ENCODE results near the gene ANKRD40.
"Not testable (repeated sequence)": the region's sequence is repeated elsewhere in the genome, so short reads cannot be mapped to it uniquely, and the experiment has no call there.

The ANKRD40 gene, protein sequence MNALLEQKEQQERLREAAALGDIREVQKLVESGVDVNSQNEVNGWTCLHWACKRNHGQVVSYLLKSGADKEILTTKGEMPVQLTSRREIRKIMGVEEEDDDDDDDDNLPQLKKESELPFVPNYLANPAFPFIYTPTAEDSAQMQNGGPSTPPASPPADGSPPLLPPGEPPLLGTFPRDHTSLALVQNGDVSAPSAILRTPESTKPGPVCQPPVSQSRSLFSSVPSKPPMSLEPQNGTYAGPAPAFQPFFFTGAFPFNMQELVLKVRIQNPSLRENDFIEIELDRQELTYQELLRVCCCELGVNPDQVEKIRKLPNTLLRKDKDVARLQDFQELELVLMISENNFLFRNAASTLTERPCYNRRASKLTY

DNA sequence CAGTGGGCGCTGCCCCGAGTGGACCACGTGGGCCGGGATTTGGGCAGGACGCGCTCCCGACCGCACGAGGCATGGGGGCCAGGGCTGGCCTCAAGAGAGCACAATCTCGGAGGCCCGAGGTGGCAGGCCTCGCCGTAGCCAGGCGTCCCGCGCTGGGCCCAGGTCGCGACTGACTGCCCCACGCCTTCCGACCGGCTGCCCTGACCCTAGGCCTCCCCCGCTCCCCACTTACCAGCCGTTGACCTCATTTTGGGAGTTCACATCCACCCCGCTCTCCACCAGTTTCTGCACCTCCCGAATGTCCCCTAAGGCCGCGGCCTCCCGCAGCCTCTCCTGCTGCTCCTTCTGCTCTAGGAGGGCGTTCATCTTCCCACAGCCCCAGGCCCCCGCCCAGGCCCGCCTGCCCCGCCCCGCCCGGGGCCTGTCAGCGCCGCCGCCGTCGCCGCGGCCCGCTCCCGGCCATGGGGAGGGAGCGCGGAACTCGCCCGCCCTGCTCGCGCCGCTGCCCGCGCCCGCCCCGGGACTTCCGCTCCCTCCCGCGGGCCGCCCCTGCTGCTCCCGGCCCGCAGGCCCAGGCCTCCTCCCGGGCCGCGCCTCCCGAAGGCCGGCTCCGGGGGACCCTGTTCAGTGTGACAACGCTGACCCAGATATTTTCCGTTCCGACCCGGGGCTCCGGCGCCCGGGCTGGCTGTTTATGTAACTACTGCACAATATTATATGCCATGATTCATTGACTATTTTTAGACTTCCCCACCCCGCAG is at the start of gene ANKRD40:
Gene ANKRD40, minus strand, starts transcription at position 626 of the 761 bp plus-strand sequence. Its CDS starts 260 bp downstream, at position 366.
- DNase-seq (ENCODE audit: low read depth), result peak; percentile 96

DNA sequence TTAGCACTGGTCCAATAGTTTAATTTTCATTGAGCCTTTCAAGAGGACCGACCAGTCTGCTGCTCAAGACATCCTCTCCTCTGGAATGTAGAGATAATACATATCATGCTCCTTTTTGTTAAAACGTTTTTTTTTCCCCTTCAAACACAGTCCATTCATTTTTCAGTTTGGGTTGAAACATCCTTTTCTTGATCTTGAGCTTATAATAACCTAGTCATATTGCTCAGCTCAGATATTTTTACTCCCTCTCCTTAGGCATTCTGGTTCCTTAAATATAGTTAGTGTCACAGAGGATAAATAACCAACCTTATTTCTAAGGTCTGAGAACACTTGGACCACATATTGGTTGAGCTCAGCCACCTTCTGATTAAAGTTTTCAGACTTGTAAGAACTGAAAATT is 46.8 kb upstream of the ANKRD40 start:
- DNase-seq (ENCODE audit: low read depth), result no peak

DNA sequence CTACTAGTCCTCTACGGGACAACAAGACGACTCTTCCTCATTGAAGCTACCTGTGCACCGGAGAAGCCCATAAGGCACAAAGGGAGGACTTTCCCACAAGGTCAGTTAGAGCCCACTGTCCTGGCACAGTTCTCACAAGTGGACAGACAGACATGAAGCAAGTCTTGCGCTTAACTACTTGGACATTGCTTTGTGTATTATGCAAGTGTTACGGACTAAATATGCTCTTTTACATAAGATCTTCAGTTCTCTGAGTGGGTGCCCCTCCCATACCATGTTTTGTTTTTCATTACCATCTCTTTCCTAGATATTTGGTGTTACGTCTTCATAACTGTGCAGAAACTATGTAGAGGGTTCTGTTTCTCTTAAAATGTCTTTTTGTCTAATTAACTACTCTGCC is 41.5 kb upstream of the ANKRD40 start:
- DNase-seq (ENCODE audit: low read depth), result no peak

DNA sequence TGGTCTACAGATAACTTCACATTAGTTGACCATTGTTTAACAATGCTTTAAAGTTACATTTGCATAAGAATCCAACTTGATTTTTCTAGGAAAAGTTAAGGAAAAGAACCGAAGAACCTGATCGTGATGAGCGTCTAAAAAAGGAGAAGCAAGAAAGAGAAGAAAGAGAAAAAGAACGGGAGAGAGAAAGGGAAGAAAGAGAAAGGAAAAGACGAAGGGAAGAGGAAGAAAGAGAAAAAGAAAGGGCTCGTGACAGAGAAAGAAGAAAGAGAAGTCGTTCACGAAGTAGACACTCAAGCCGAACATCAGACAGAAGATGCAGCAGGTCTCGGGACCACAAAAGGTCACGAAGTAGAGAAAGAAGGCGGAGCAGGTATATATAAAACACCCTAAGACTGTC is 37.9 kb upstream of the ANKRD40 start:
- no peak for DNase-seq (ENCODE audit: low read depth)

DNA sequence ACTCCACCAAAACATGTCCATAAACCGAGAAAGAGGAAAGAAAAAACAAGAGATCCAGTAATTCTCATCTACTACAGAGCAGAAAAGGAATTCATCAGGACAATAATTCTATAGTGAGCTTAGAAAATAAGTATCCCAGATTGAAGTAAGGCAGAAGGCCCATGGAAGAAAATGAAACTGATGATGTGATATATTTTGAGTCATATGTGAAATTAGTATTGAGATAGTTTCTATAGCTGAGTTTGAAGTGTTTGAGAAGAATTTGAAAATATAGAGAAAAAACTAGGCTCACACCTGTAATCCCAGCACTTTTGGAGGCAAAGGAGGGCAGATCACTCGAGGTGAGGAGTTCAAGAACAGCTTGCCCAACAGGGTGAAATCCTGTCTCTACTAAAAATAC is 31.4 kb upstream of the ANKRD40 start:
- DNase-seq (ENCODE audit: low read depth), result no peak

DNA sequence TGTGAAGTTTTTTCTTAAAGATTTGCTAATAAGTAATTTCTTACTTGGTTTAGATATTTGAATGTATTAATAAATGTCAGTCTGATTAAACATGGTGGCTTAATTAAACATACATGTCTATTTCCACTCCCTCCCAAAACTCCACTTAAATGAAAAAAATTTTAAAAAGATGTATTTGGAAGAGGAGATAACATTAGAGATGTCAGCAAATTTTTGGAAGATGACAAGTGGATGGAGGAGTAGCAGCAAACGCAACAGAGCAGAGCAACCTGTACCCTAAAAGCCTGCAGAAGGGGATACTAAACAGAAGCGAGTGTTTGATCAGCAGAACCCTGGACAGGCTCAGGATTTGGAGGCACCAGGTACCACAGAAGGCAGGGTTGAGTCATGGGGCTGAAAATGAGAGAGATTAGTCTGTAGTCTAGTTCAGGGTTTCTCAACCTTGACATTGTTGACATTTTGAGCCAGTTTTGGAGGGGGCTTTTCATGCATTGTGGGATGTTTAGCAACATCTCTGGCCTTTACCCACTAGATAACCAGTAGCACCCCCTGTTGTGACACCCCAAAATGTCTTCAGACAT is 29.5 kb upstream of the ANKRD40 start:
- no peak for DNase-seq (ENCODE audit: low read depth)

DNA sequence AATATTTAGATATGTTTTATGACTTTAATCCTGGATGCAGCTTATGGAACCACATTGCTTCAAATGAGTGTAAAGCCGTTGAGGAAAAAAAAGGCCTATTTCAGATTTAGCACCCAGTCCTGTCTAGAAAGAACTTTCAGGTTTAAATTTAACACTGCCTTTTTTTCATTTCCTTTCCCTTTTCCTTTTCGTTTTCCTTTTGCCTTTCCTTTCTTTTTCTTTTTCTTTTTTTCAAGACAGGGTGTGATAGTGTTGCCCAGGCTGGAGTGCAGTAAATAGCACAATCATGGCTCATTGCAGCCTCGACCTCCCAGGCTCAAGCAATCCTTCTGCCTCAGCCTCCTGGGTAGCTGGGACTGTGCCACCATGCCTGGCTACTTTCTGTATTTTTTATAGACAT is 27.6 kb upstream of the ANKRD40 start:
- no peak for DNase-seq (ENCODE audit: low read depth)

DNA sequence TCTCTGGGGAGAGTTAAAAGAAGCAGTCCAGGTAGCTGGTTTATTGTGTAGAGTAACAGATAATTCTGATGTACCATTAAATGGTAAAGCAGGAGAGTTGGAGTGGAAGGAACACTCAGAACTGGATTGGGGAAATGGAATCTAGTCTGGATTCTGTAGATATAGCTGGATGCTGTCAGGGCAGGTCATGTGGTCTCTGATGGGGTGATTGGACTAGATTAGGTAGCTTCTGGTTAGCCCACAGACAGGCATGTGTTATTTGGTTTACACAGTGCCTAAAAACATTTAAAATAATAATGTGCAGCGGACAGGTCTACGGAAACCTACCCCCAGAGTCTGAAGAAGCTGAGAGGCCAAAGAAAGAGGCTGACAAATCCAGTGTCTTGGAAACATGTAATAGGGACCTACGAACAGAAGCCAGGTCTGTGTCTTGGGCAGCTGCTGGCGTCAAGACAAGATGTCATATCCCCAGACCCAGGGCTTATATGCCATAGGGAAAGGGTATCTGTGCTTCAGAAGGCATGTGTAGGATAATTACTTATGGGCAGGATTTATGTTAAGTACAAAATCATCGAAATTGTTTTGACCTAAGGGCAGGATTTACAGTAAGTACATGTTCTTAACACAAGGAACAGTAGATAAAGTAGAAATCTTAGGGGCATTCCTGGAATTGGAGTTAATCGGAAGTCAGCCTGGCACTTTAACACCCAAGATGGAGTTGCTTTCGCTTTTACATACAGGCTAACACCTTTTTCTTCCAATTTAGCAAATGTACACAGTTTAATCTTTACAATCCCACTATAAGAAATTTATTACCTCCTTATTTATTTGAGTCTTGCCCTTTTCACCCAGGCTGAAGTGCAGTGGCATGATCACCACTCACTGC is 24.1 kb upstream of the ANKRD40 start:
- no peak for DNase-seq (ENCODE audit: low read depth)

DNA sequence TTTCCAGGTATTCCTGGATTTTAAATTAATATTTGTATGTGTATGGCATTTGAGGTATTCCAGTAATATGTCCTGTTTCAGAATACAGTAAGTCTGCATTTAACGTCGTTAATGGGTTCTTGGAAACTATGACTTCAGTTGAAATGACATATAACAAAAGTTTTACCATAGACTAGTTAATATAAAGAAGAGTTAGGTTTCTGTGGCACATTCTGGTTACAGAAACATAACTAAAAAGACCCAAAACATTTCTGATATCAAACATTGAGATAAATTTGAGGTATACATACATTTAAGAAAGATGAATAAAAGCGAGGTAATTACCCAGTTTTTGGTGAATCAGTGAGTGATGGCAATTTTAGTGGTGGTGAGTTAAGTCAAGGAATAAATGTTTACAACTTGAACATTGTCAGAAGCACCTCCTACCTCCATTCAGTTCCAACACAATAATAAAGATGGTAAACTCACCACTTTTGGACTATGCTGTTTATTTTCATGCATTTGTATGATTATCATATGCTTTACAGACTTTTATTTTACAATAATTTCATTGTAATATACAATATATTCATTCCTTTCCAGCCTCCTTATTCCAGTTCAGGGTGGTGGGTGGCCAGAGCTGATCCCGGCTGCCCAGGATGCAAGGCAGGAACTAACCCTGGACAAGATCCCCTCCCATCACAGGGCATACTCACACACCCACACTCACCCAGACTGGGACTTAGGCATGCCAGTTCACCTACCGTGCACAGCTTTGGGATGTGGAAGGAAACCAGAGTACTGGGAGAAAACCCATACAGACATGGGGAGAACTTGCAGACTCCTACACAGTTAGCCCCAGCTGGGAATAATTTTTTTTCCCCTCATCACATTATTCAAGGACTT is 21.4 kb upstream of the ANKRD40 start:
- no peak for DNase-seq (ENCODE audit: low read depth)

DNA sequence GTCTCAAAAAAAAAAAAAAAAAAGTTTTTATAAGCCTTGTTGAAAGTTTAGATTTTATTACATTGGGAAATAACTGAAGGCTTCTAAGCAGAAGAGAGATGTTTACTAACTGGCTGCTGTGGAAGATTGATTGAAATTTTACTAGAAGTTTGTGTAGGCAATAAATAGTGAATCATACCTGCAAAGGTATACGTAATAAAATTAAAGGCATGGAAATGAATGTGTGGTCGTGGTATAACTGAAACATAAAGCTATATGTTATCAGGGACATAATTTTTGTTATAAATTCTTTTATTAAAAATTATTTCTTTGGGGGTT is 20.4 kb upstream of the ANKRD40 start:
- DNase-seq (ENCODE audit: low read depth), result no peak

DNA sequence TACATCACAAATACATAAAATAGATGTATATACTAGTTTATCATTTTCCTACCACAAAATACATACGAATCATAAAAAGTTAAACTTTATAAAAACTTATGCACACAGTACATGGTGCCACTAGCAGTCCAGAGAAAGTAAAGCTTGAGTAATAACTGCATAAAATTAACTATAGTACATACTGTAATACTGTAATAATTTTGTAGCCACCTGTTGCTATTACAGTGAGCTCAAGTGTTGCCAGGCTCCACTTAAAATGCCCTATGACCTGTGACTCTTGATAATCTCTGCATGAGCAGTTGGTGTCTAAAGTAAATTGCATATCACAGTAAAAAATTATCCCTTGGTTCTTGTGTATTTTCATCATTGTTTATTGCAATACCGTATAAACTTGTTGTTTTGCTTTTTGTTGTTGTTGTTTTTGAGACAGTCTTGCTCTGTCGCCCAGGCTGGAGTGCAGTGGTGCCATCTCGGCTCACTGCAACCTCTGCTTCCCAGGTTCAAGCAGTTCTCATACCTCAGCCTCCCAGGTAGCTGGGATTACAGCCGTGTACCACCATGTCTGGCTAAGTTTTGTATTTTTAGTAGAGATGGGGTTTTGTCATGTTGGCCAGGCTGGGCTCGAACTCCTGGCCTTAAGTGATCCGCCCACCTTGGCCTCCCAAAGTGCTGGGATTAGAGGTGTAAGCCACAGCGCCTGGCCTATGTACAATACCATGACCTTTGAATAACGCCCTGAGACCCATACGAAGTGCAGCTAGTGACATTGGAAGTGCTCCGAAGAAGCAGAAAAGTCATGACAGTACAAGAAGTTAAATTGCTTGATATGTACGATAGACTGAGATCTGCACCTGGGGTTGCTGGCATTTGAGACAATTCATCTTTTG is 18.3 kb upstream of the ANKRD40 start:
- no peak for DNase-seq (ENCODE audit: low read depth)

DNA sequence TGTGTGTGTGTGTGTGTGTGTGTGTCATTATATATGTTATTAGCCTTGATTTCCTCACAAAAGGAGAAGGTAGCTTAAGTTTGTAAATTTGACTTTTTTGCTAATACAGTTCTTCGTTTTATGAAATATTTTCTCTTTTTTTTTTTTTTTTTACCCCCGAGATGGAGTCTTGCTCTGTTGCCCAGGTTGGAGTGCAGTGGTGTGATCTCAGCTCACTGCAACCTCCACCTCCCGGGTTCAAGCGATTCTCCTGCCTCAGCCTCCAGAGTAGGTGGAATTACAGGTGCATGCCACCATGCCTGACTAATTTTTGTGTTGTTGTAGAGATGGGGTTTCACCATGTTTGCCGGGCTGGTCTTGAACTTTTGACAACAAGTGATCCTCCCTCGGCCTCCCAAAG is 16.9 kb upstream of the ANKRD40 start:
- DNase-seq (ENCODE audit: low read depth), result not testable (repeated sequence)

DNA sequence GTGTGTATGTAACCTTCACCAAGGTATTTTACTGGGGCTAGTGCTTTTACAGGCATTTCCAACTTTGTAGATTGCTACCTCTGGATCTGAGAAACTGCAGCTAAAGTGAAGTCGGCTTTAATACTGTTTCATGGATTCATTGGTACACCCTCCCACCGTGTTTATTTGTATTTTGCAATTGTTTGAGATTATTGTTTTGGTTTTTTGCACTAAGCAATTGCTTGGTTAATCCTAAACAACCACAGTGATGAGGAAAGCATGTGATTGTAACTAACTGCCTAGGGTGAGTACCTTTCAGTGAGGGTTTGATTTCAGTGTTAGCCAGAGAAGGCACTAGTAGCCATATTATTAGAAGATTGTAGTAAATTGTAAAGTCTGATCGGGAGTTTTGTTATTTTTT is 15.0 kb upstream of the ANKRD40 start:
- no peak for DNase-seq (ENCODE audit: low read depth)

DNA sequence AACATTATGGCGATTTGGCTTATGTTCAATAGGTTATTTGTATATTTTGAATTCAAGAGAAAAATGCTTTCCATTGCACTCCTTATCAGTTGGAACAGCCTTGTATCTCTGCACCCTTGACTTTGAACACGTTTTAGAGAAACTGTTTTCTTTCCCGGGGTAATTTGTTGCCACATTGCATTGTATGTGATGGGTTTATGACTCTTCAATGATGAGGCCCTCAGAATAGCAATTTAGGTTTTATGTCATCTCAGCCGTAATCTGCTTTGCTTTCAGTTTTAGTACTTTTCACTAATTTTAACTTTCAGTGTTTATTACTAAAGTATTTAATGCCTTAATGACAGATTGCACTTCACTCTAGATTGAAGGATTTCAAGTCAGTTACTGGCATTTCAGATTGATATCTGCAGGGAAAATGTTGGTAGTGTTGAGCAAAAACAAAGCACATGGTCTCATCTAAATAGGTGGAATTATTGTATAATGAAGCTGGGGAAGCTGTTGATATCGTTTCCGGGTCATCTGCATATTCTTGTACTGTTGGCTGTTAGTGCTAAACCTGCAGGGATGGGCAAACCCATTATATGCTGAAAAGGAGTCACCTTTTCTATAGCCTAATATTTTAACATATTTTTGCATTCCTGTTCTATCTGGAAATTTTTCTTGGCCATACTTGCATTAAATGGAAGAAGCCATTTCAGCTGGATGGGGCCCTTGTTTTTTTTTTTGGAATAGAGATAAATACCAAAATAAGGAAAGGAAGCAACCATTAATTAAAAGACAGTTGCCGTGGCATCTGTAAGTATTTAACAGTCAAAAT is 13.7 kb upstream of the ANKRD40 start:
- peak; percentile 48 for DNase-seq (ENCODE audit: low read depth)

DNA sequence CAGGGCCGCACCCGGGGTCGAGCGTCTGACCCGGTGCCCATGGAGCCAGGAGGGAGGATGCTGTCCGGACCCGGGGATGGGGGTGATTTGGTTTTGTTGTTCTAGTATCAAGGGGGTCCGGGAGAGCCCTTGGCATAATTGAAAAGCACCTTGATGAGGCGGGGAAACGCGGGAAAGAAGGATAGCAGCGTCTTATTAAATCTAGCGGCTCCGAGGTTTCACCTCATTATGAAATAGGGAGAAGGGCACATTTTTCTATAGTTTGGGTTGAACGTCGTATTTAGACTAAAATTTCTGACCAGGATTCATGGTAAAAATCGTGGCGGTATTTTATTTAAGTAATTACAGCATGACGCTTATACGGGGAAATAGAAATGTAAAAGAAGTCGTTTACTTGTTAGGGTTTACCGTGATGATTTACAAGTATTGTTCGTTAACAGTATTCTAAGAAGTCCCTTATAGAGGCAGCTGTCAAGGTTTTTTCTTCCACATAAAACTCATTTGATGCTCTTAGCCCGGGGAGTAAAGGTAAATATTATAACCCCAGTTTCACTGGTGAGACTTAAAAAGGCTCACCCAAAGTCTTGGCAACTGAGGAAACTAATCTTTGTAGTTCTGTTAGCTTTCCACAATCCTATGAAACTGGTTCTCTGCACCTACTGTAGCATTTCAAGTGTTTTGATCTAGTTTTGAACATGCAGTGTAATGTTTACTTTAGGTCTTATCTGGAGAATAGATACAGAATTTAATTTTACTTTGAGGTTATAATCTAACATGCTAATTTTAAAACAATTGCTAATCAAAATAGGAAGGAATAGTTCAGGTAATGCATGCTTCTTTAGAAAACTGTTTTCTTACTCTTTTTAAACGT is 12.4 kb upstream of the ANKRD40 start:
- no peak for DNase-seq (ENCODE audit: low read depth)

DNA sequence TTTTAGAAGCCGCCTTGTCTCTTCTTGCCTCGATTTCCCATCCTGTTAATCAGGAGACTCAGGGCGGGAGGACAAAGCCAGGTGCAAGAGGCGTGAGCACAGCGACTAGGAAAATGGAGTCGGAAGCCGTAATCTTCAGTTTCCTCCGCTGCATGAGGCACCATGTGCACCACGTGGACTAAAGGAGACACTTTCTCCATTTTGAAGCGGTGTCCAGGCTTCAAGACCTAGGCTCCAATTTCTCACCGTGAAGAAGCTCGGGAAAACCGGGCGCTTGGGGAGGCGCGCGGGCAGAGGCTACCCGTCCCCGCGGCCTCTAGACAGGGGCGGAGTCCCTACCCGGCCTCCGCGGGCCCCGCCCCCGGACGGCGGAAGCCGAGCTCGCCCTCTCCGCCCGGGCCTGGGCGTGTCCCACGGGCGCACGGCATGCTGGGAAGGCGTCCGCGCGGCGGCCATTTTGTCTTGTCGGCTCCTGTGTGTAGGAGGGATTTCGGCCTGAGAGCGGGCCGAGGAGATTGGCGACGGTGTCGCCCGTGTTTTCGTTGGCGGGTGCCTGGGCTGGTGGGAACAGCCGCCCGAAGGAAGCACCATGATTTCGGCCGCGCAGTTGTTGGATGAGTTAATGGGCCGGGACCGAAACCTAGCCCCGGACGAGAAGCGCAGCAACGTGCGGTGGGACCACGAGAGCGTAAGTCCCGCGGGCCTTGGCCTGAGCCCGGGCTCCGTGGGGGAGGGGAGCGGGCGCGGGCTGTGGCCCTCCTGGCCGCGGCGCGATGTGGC is 11.6 kb upstream of the ANKRD40 start, which contains the start of gene LUC7L3:
Gene LUC7L3, plus strand, starts transcription at position 460 of the 780 bp plus-strand sequence. Its CDS starts 130 bp downstream, at position 590.
- DNase-seq (ENCODE audit: low read depth), result peak; percentile 97

DNA sequence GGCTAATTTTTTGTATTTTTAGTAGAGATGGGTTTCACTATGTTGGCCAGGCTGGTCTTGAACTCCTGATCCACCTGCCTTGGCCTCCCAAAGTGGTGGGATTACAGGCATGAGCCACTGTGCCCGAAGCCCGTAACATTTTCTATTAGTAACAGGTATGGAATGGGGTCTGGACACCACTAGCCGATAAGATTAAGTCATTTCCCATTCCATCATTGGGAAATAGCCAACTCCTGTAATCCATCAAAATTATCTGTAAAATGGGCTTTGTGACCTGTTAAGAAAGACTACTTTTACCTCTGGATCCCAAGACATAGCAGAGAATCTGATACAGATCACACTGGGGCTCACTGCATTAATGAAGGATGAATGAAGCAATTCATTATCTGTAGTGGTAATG is 7.8 kb upstream of the ANKRD40 start:
- DNase-seq (ENCODE audit: low read depth), result peak; percentile 61
